CD4-positive, CD25-positive, alpha-beta regulatory T cell (primary cell): ENCODE data around the gene PRKAR1B. TPM values are rescaled to one million over a fixed set of nuclear protein-coding genes. Genes with fewer than 3 reads are reported as not detected.

Source experiments
- ATAC-seq, 2 donors: fragments of 150-1000 bp; cut with Tn5 transposase; one replicate each; pipeline ENCODE4 v1.10.0; 2021; ENCODE audit warnings: low read depth in 2 of 2, moderate number of reproducible peaks in 2 of 2, moderate library complexity in 1 of 2
- DNase-seq, 3 donors: peaks; one replicate each; pipeline versions ENCODE4 v3.0.0 to v3.0.0-alpha.2; 2012 to 2022; ENCODE audit warnings: mixed read lengths in 1 of 3
- H3K27ac ChIP-seq: one replicate; pipeline ENCODE4 v1.7.0; 2013; ENCODE audit warnings: mild to moderate bottlenecking, low read length; ENCODE audit not compliant: insufficient read depth, poor library complexity, severe bottlenecking
- H3K27me3 ChIP-seq: one replicate; pipeline ENCODE4 v1.7.0; 2013; ENCODE audit warnings: low read length; ENCODE audit not compliant: control insufficient read depth, insufficient read depth
- H3K36me3 ChIP-seq: one replicate; pipeline ENCODE4 v1.7.0; 2013; ENCODE audit warnings: mild to moderate bottlenecking, low read length, moderate library complexity; ENCODE audit not compliant: control insufficient read depth, insufficient read depth
- H3K4me1 ChIP-seq: 2 replicates; pipeline ENCODE4 v1.7.0; 2013; ENCODE audit warnings: mild to moderate bottlenecking, low read length; ENCODE audit not compliant: insufficient read depth, control insufficient read depth, poor library complexity, severe bottlenecking
- H3K4me3 ChIP-seq: one replicate; pipeline ENCODE4 v1.7.0; 2013; ENCODE audit warnings: low read depth, mild to moderate bottlenecking, low read length, moderate library complexity
- H3K9me3 ChIP-seq, 2 experiments: 1 replicate in 1 of 2; 2 replicates in 1 of 2; pipeline ENCODE4 v1.7.0; 2013; ENCODE audit warnings: low read length in 2 of 2, mild to moderate bottlenecking in 1 of 2, moderate library complexity in 1 of 2; ENCODE audit not compliant: control insufficient read depth in 2 of 2
- H3K27ac Mint-ChIP-seq, 3 donors: one replicate each; pipeline ENCODE4 v1.8.0; 2020 to 2022; ENCODE audit warnings: mild to moderate bottlenecking in 3 of 3, mixed read lengths in 3 of 3, moderate library complexity in 2 of 3
- H3K27me3 Mint-ChIP-seq: one replicate; pipeline ENCODE4 v1.8.0; 2022; ENCODE audit warnings: mild to moderate bottlenecking, mixed read lengths
- H3K36me3 Mint-ChIP-seq: one replicate; pipeline ENCODE4 v1.8.0; 2020; ENCODE audit warnings: mixed read lengths
- H3K4me1 Mint-ChIP-seq, 4 donors: one replicate each; pipeline ENCODE4 v1.8.0; 2020 to 2022; ENCODE audit warnings: mixed read lengths in 4 of 4, mild to moderate bottlenecking in 1 of 4
- H3K4me3 Mint-ChIP-seq, 4 donors: one replicate each; pipeline ENCODE4 v1.8.0; 2020 to 2022; ENCODE audit warnings: mild to moderate bottlenecking in 4 of 4, mixed read lengths in 4 of 4, moderate library complexity in 3 of 4
- H3K9me3 Mint-ChIP-seq, 7 donors: one replicate each; pipeline ENCODE4 v1.8.0; 2020 to 2022; ENCODE audit warnings: mixed read lengths in 7 of 7, mild to moderate bottlenecking in 3 of 7, moderate library complexity in 2 of 7
- polyA plus RNA-seq, 4 donors: library from polyadenylated mRNA; unstranded; fragments of 300-500 nt; fragmentation: Illumina TruSeq; gene quantifications; one replicate each; pipeline ENCODE4 v1.2.3, GENCODE V29; 2021
- total RNA-seq: library from RNA; stranded (reverse); gene quantifications from one replicate; pipeline ENCODE4 v1.2.3, GENCODE V29; 2022

The PRKAR1B gene
- total and polyA plus RNA-seq, 5 donors from 2014 or later, result 4.9 to 12.5 (median 6.8) TPM

DNA sequence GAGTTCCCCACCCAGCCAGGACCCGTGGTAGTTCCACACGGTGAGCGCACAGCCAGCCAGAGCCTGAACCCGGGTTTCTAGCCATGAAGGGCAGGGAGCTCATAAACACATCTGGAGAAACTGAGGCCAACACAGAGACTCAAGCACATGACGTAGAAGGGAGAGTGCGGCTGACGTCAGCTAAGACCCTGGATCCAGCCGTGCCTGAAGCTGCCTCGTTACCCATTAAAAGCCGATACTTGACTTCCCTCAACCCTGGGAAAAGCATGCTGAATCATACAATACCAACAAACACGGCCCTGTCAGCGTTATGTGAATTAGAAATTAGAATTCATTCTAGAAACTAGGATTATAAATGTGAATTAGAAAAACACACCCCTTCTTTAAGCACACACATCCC is 142.3 kb downstream of the PRKAR1B start:
- no peaks in the 10 kb centered on the region for H3K27me3 ChIP-seq
- no peaks in the 10 kb centered on the region for H3K36me3 ChIP-seq
- Mint-ChIP-seq H3K4me1 (peaks cover 6 to 43% (median 33%) of the 10 kb centered on the region in 4 donors), H3K27me3 (no peaks in the 10 kb centered on the region), H3K27ac (peak overlapping the region; percentile 96 to 99 (median 98)), H3K4me3 (peak overlapping the region; percentile 69 to 96 (median 94)), H3K36me3 (peaks cover 16% of the 10 kb centered on the region), H3K9me3 (peaks cover 0 to 8% (median 0%) of the 10 kb centered on the region in 7 donors)
- DNase-seq (no peak), ATAC-seq (no peak)
- H3K4me3 ChIP-seq, result no peak overlapping the region
- peaks cover 28% of the 10 kb centered on the region for H3K4me1 ChIP-seq
- H3K27ac ChIP-seq, result peak overlapping the region; percentile 93
- no peaks in the 10 kb centered on the region for H3K9me3 ChIP-seq

DNA sequence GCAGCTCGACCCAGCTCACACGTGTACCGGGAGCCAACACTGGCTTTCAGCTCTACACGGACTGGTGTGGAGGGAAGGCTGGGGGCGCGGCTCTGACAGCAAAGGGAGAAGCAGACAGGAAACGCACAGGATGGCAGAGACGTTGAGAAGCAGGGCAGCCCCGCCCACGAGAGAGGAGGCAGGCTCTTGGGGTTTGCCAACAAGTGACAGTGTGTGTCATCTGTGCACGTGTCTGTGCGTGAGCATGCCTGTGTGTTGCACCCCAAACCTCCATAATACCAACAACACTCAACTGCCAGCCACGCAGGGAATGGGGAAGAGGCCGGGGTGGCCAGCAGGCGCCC is 143.0 kb downstream of the PRKAR1B start:
- Mint-ChIP-seq H3K4me1 (peaks cover 6 to 43% (median 33%) of the 10 kb centered on the region in 4 donors), H3K27ac (peak overlapping the region; percentile 96 to 99 (median 98)), H3K36me3 (peaks cover 16% of the 10 kb centered on the region), H3K4me3 (peak overlapping the region; percentile 93 to 96 (median 94)), H3K9me3 (peaks cover 0 to 8% (median 0%) of the 10 kb centered on the region in 7 donors), H3K27me3 (no peaks in the 10 kb centered on the region)
- ATAC-seq (peak; percentile 96 to 98), DNase-seq (peak; percentile 86 to 97 (median 91))
- no peaks in the 10 kb centered on the region for H3K27me3 ChIP-seq
- H3K4me1 ChIP-seq, result peaks cover 28% of the 10 kb centered on the region
- peak overlapping the region; percentile 93 for H3K27ac ChIP-seq
- H3K36me3 ChIP-seq, result no peaks in the 10 kb centered on the region
- H3K4me3 ChIP-seq, result peak overlapping the region; percentile 83
- H3K9me3 ChIP-seq, result no peaks in the 10 kb centered on the region

DNA sequence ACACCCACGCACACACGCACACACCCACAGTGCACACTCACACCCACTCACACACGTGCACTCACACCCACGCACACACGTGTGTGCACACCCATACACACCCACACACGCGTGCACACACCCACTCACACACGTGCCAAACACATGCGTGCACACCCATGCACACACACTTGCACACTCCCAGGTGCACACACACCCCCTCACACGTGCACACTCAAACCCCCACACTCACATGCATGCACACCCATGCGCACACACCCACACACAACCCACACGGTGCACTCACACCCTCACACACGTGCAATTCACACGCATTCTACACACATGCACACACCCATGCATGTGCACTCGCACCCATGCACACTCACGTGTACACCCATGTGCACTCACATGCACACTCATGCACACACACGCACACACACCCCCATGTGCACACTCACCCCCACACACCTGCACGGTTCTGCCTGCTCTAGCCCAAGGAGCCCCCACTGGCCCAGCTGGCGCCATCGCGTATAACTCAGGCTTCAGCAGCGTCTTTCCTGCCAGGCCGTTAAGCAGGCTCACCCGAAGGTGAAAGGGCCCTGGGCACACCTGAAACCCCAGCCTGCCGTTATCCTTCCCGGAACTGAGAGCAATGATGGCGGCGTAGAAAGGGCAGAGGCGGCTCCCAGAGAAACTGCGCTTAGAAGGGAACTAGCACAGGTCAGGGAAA is 143.5 kb downstream of the PRKAR1B start:
- peak; percentile 46 to 49 for ATAC-seq
- H3K4me1 ChIP-seq, result peaks cover 28% of the 10 kb centered on the region
- H3K36me3 Mint-ChIP-seq, result peaks cover 13% of the 10 kb centered on the region

DNA sequence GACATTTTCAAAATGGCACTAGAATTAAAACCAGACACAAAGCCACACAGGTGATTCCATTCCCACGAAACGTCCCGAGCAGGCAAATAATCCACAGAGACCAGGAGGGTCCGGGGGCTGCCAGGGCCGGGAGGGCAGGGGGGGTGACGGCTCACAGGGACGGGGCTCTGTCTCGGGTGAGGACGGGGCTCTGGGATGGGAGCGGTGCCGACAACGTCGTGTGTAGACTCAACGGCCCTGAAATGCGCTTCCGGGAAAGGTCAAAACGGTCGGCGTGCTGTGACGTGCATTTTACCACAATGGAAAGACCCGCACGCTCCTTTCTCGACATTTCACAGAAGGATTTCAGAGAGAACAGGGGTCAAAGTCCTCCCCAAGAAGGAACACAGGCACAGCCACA is 144.2 kb downstream of the PRKAR1B start:
- Histone ChIP-seq H3K4me3 (peak overlapping the region; percentile 83), H3K27ac (peak overlapping the region; percentile 93), H3K4me1 (peaks cover 28% of the 10 kb centered on the region), H3K27me3 (no peaks in the 10 kb centered on the region), H3K36me3 (no peaks in the 10 kb centered on the region), H3K9me3 (no peaks in the 10 kb centered on the region)
- H3K36me3 Mint-ChIP-seq, result peaks cover 9% of the 10 kb centered on the region
- ATAC-seq (no peak), DNase-seq (peak; percentile 30 to 60 (median 39))
- peaks cover 6 to 42% (median 30%) of the 10 kb centered on the region in 4 donors for H3K4me1 Mint-ChIP-seq
- no peaks in the 10 kb centered on the region for H3K27me3 Mint-ChIP-seq
- peak overlapping the region; percentile 93 to 96 (median 94) for H3K4me3 Mint-ChIP-seq
- H3K27ac Mint-ChIP-seq, result peak overlapping the region in 2 of 3 donors; percentile 96 to 98
- H3K9me3 Mint-ChIP-seq, result peaks cover 0 to 1% (median 0%) of the 10 kb centered on the region in 7 donors

More for the DNA sequence above, 143.5 kb downstream of the PRKAR1B start:
- Mint-ChIP-seq H3K27me3 (no peaks in the 10 kb centered on the region), H3K9me3 (peaks cover 0 to 5% (median 0%) of the 10 kb centered on the region in 7 donors), H3K27ac (peak overlapping the region; percentile 96 to 99 (median 98)), H3K4me1 (peaks cover 6 to 43% (median 33%) of the 10 kb centered on the region in 4 donors), H3K4me3 (peak overlapping the region; percentile 93 to 96 (median 94))
- Histone ChIP-seq H3K4me3 (peak overlapping the region; percentile 83), H3K27ac (peak overlapping the region; percentile 93), H3K27me3 (no peaks in the 10 kb centered on the region), H3K36me3 (no peaks in the 10 kb centered on the region), H3K9me3 (no peaks in the 10 kb centered on the region)
- DNase-seq, result no peak

DNA sequence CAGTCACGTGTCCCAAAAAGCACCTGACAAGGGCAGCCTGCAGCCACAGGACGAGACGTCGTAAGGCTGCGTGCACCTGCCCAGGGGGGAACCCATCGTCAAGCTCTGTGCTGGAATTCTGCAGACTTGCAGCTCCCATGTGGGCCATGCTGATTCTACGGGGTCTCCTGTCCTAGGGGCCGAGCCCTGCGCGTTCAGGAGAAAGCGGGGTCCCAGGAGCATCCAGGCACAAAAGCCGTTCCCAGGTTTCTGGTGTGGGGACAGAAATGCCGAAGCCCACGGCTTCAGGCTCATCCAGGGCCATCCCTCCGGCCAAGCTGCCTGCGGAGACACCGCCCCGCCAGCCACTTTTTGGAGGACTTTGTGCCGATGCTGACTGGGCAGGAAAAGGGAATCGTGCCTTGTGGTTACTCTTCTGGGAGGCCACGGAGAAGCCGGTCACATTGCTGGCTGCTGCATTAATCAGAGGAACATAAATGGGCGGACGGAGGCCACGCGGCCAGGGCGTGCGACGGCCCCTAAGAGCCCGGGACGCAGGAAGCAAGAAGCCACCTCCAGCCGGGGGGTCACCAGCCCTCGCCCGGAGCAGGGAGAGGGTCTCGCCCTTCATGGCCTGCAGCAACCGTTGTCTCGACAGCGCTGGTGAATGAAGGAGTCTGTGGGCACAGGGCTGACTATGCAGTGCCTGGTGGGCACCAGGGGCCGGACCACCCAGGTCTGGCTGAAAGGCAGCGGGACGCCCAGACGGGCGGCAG is 144.8 kb downstream of the PRKAR1B start:
- H3K4me1 Mint-ChIP-seq, result peaks cover 6 to 42% (median 30%) of the 10 kb centered on the region in 4 donors

DNA sequence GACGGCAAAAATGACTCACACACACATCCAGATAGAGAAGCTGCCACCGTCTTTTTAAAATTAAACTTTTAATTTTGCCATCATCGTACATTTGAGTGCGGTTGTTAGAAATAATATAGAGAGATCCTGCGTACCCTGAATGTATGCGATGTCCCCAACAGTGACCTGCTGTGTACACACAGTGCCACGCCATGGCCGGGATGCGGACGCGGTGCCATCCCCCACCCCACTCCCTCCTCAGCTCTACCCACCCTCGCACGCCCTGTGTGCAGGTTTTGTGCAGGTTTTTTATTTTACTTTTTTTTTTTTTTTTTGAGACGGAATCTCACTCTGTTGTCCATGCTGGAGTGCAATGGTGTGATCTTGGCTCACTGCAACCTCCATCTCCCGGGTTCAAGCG is 148.7 kb downstream of the PRKAR1B start:
- Histone ChIP-seq H3K9me3 (no peaks in the 10 kb centered on the region), H3K4me3 (no peak overlapping the region), H3K4me1 (peaks cover 5% of the 10 kb centered on the region), H3K27ac (no peak overlapping the region), H3K36me3 (no peaks in the 10 kb centered on the region), H3K27me3 (no peaks in the 10 kb centered on the region)
- H3K4me1 Mint-ChIP-seq, result peaks cover 0 to 15% (median 8%) of the 10 kb centered on the region in 4 donors
- DNase-seq (no peak), ATAC-seq (no peak)
- no peak overlapping the region for H3K27ac Mint-ChIP-seq
- peaks cover 12% of the 10 kb centered on the region for H3K36me3 Mint-ChIP-seq
- no peaks in the 10 kb centered on the region for H3K9me3 Mint-ChIP-seq
- no peaks in the 10 kb centered on the region for H3K27me3 Mint-ChIP-seq
- H3K4me3 Mint-ChIP-seq, result no peak overlapping the region

More for the DNA sequence above, 144.8 kb downstream of the PRKAR1B start:
- Mint-ChIP-seq H3K4me3 (peak overlapping the region; percentile 74 to 96 (median 94)), H3K27ac (peak overlapping the region in 2 of 3 donors; percentile 46 to 98), H3K9me3 (no peaks in the 10 kb centered on the region), H3K27me3 (no peaks in the 10 kb centered on the region), H3K36me3 (peaks cover 9% of the 10 kb centered on the region)
- no peaks in the 10 kb centered on the region for H3K36me3 ChIP-seq
- H3K9me3 ChIP-seq, result no peaks in the 10 kb centered on the region
- ATAC-seq (no peak), DNase-seq (no peak)
- H3K27me3 ChIP-seq, result no peaks in the 10 kb centered on the region
- peaks cover 28% of the 10 kb centered on the region for H3K4me1 ChIP-seq
- H3K4me3 ChIP-seq, result no peak overlapping the region
- H3K27ac ChIP-seq, result peak overlapping the region; percentile 93

DNA sequence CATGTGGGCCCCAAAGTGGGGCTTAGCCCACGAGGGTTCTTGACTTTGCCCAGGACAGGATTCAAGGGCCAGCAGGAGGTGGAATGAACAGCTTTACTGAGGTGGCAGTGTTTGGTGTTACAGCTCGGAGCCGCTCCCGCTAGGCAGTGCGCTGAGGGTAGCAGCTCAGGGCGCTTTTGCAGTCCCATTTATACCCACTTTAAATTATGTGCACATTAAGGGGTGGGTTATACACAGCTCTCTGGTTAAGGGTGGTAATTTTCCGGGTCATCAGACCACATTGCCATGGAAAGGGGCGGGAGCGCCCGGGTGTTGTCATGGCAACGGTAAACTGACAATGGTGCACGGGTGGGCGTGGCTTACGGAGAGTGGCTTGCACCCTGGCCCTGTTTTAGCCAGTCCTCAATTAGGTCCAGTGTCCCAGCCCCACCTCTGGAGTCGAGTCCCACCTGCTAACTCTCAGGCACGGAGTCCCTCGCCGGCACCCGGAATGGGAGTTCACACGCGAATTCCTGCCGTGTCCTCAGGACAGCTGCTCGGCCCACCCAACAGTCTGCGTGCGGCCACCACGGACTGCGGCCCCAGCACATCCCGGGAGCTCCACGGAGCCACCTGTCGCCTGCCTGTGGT is 149.2 kb downstream of the PRKAR1B start:
- H3K27ac ChIP-seq, result no peak overlapping the region
- no peak for DNase-seq
- H3K27me3 ChIP-seq, result no peaks in the 10 kb centered on the region
- no peaks in the 10 kb centered on the region for H3K9me3 ChIP-seq
- Mint-ChIP-seq H3K4me3 (no peak overlapping the region), H3K36me3 (peaks cover 10% of the 10 kb centered on the region), H3K9me3 (no peaks in the 10 kb centered on the region), H3K4me1 (peaks cover 0 to 10% (median 5%) of the 10 kb centered on the region in 4 donors), H3K27ac (no peak overlapping the region), H3K27me3 (no peaks in the 10 kb centered on the region)
- H3K4me3 ChIP-seq, result no peak overlapping the region
- no peaks in the 10 kb centered on the region for H3K36me3 ChIP-seq
- H3K4me1 ChIP-seq, result no peaks in the 10 kb centered on the region
- no peak for ATAC-seq
